Lung (tissue), 16 donors: ENCODE measurements around the gene ARF6. TPM values are rescaled to one million over a fixed set of nuclear protein-coding genes. Genes with fewer than 3 reads are reported as not detected.

Experiments used
- ATAC-seq: fragments of 200-7000 bp; cut with Tn5 transposase; one replicate; pipeline ENCODE4 v1.9.1; 2020; ENCODE audit warnings: moderate number of reproducible peaks; ENCODE audit not compliant: insufficient read depth, low FRiP score
- DNase-seq, 3 donors: peaks; one replicate each; pipeline ENCODE4 v3.0.0-alpha.2; 2013 to 2017
- H3K27ac ChIP-seq, 2 donors: one replicate each; pipeline ENCODE4 v1.5.1; 2013; ENCODE audit warnings: mild to moderate bottlenecking in 2 of 2, moderate library complexity in 2 of 2, control low read depth in 1 of 2, inconsistent platforms in 1 of 2, low read depth in 1 of 2, low read length in 1 of 2
- H3K27me3 ChIP-seq, 3 donors: one replicate each; pipeline ENCODE4 v1.5.1; 2013; ENCODE audit warnings: low read length in 2 of 3; ENCODE audit not compliant: control insufficient read depth in 3 of 3, insufficient read depth in 3 of 3
- H3K36me3 ChIP-seq, 4 donors: one replicate each; pipeline ENCODE4 v1.5.1; 2013; ENCODE audit warnings: low read length in 4 of 4, mild to moderate bottlenecking in 1 of 4, moderate library complexity in 1 of 4; ENCODE audit not compliant: control insufficient read depth in 4 of 4, insufficient read depth in 4 of 4
- H3K4me1 ChIP-seq, 5 donors: one replicate each; pipeline ENCODE4 v1.5.1; 2013; ENCODE audit warnings: low read length in 5 of 5, mild to moderate bottlenecking in 2 of 5, moderate library complexity in 1 of 5; ENCODE audit not compliant: control insufficient read depth in 5 of 5, insufficient read depth in 5 of 5
- H3K4me3 ChIP-seq: one replicate; pipeline ENCODE4 v1.5.1; 2013; ENCODE audit warnings: mild to moderate bottlenecking, control low read depth, moderate library complexity
- H3K9ac ChIP-seq, 2 donors: one replicate each; pipeline ENCODE4 v1.5.1; 2013; ENCODE audit warnings: low read length in 2 of 2, control low read depth in 1 of 2; ENCODE audit not compliant: insufficient read depth in 1 of 2
- H3K9me3 ChIP-seq, 4 donors: one replicate each; pipeline ENCODE4 v1.5.1; 2013; ENCODE audit warnings: low read length in 3 of 4, mild to moderate bottlenecking in 1 of 4, moderate library complexity in 1 of 4; ENCODE audit not compliant: control insufficient read depth in 4 of 4, insufficient read depth in 3 of 4
- CTCF ChIP-seq: IDR thresholded peaks from 2 replicates; pipeline ENCODE4 v1.5.1; 2012; ENCODE audit warnings: mild to moderate bottlenecking; ENCODE audit errors: control extremely low read depth, extremely low read depth
- WGBS, 2 donors: extraction: QIAGEN DNeasy Blood & Tissue Kit; methylation state at CpG; one replicate each; pipeline ENCODE4 v1.1.7; 2013; 5-methylcytosine and 5-hydroxymethylcytosine counted together
- long read RNA-seq, 5 donors: transcript quantifications; one replicate each; lab custom pipeline, GENCODE V29; 2026
- polyA plus RNA-seq, 2 donors: library from polyadenylated mRNA; stranded (reverse); fragments of 200-250 nt; gene quantifications; one replicate each; pipeline ENCODE4 v1.2.1, GENCODE V29; 2013
- total RNA-seq, 2 donors: library from RNA; depleted of rRNA in 1 of 2; stranded (reverse); fragments of >200 nt in 1 of 2; gene quantifications; one replicate each; pipeline ENCODE4 v1.2.1, GENCODE V29; 2014 to 2021
- donor health status: control.
- donor health status: control.
- donor health status: Bipolar disorder and iron deficiency.
- donor health status: healthy.
- donor health status: DM: yes; HTN: yes; CAD: no.

The ARF6 gene
- total RNA-seq (10 to 100 TPM; 46.2 to 58.9 TPM), polyA plus RNA-seq (10 to 100 TPM; 25.4 to 46.9 TPM)
- long read RNA-seq, donor 1, transcript ARF6-201 (2 exons, 3,865 nt), result major isoform, 50 of 50 reads
- long read RNA-seq, donor 1, partial matches to known transcripts, result 0 of 50 reads
- long read RNA-seq, donor 1, other reads (novel, unspliced or antisense), result 0 of 50 reads
- long read RNA-seq, donor 2, transcript ARF6-201 (2 exons, 3,865 nt), result major isoform, 8 of 8 reads
- long read RNA-seq, donor 2, partial matches to known transcripts, result 0 of 8 reads
- long read RNA-seq, donor 2, other reads (novel, unspliced or antisense), result 0 of 8 reads
- long read RNA-seq, donor 3, transcript ARF6-201 (2 exons, 3,865 nt), result major isoform, 8 of 8 reads
- long read RNA-seq, donor 3, partial matches to known transcripts, result 0 of 8 reads
- long read RNA-seq, donor 3, other reads (novel, unspliced or antisense), result 0 of 8 reads
- long read RNA-seq, donor 4, transcript ARF6-201 (2 exons, 3,865 nt), result major isoform, 8 of 8 reads
- long read RNA-seq, donor 4, partial matches to known transcripts, result 0 of 8 reads
- long read RNA-seq, donor 4, other reads (novel, unspliced or antisense), result 0 of 8 reads
- long read RNA-seq, donor 5, transcript ARF6-201 (2 exons, 3,865 nt), result major isoform, 28 of 28 reads
- long read RNA-seq, donor 5, partial matches to known transcripts, result 0 of 28 reads
- long read RNA-seq, donor 5, other reads (novel, unspliced or antisense), result 0 of 28 reads

GRCh38 chr14:49892636-49893308, at the start of gene ARF6:
Gene ARF6 (plus strand): TSS chr14:49893082. CDS start chr14:49893737, 655 bp downstream.
- peaks cover 0 to 17% (median 10%) of the 10 kb centered on the region in 4 donors for H3K36me3 ChIP-seq
- WGBS, 2 donors, result 0 to 1% methylated on average over 64 to 66 of the region's 66 CpGs
- peak; percentile 96 for ATAC-seq

GRCh38 chr14:49849213-49849847, 43.6 kb upstream of the ARF6 start:
- 82 to 85% methylated on average over 1 of the region's 1 CpG for WGBS, 2 donors
- DNase-seq (no peak), ATAC-seq (no peak)
- Histone ChIP-seq H3K4me3 (no peak overlapping the region), H3K27ac (no peak overlapping the region), H3K4me1 (peaks cover 0 to 8% (median 5%) of the 10 kb centered on the region in 5 donors), H3K36me3 (peaks cover 9 to 30% (median 20%) of the 10 kb centered on the region in 4 donors), H3K27me3 (no peaks in the 10 kb centered on the region), H3K9me3 (no peaks in the 10 kb centered on the region), H3K9ac (no peak overlapping the region)
- no peak for TF ChIP-seq CTCF

More at GRCh38 chr14:49892636-49893308, at the start of gene ARF6:
- peak; percentile 98 to 99 (median 99) for DNase-seq
- peaks cover 2 to 45% (median 7%) of the 10 kb centered on the region in 5 donors for H3K4me1 ChIP-seq
- H3K9me3 ChIP-seq, result peaks cover 0 to 2% (median 0%) of the 10 kb centered on the region in 4 donors
- no peak for TF ChIP-seq CTCF
- no peaks in the 10 kb centered on the region for H3K27me3 ChIP-seq
- H3K9ac ChIP-seq, result peak within 1 kb of the TSS; percentile 93 to 94
- H3K27ac ChIP-seq, result peak within 1 kb of the TSS; percentile 99
- H3K4me3 ChIP-seq, result peak within 1 kb of the TSS; percentile 74

GRCh38 chr14:49851813-49852212, 41.1 kb upstream of the ARF6 start:
- DNase-seq, result peak in 1 of 3 donors; percentile 25
- peaks cover 4 to 17% (median 11%) of the 10 kb centered on the region in 4 donors for H3K36me3 ChIP-seq
- no peaks in the 10 kb centered on the region for H3K27me3 ChIP-seq
- WGBS, 2 donors, result 7 to 14% methylated on average over 7 of the region's 7 CpGs
- peak overlapping the region; percentile 97 to 98 for H3K9ac ChIP-seq
- H3K4me3 ChIP-seq, result peak overlapping the region; percentile 81
- peak overlapping the region in 1 of 2 donors; percentile 80 for H3K27ac ChIP-seq
- TF ChIP-seq CTCF, result no peak
- no peaks in the 10 kb centered on the region for H3K9me3 ChIP-seq
- peaks cover 0 to 8% (median 5%) of the 10 kb centered on the region in 5 donors for H3K4me1 ChIP-seq
- ATAC-seq, result no peak
